ENCODE measurements around the gene USP20.
A peak's percentile ranks its signal among the peaks of the same experiment; 100 is the strongest.

Gene USP20

DNA sequence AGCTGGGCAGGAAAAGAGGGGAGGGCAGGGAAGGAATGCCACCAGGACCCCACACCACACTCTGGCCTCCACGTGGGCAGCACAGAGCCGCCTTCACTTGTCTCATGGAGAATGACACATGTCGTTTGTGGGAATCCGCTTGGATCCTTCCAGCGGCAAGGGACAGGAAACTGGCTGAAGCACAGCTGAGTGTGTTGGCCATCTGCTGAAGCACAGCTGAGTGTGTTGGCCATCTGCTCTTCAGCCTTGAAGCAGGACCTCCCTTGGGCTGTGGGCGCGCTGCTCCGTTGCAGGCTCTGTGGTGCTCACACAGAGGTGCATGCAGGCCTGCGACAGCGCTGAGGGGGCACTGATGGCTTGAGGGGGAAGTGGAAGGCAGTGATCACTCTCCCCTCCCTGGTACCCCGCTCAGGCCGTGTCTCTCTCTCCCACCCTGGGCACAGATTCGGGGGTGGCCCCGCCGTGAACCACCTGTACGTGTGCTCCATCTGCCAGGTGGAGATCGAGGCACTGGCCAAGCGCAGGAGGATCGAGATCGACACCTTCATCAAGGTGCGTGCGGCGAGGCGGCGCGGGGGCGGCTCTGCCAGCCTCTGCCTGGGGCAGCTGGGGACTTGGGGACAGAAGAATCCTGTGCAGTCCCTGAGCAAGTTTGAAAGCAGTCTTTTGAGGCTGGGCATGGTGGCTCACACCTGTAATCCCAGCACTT lies 40.6 kb downstream of the USP20 start:
- no peak for DNase-seq (ENCODE audit: low read depth in 2 of 2)

DNA sequence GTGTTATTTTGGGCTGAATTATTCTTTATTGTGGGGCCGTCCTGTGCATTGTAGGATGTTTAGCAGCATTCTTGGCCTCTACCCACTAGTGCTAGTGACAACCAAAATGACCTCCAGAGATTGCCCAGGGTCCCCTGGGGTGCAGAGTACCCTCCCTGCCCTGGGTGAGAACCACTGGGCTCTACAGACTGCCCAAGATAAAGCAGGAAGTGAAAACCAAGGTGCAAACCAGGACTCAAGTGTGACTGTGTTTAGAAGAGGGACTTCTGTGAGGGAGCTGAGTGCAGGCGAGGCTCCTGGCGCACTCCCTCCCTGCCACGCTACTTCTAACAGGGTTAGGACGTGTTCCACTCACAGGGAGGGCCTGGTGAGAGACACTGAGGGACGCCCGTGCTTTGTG lies 41.6 kb downstream of the USP20 start:
- DNase-seq (ENCODE audit: low read depth in 2 of 2), result no peak

DNA sequence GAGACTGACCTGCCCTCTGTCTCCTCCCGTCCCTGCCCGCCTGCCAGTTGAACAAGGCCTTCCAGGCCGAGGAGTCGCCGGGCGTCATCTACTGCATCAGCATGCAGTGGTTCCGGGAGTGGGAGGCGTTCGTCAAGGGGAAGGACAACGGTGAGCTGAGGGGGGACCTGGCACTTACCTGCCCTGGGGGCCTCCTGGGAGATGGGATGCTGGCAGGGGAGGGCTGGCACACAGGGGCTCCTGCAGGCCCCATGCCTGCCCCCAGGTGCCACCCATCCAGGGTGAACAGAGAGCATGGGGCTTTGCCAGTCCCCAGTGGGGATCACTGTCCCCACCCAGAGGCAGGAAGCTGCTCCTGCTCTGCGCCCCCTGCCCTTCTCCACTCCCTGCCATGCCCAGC lies 43.0 kb downstream of the USP20 start:
- no peak for DNase-seq (ENCODE audit: low read depth in 2 of 2)

DNA sequence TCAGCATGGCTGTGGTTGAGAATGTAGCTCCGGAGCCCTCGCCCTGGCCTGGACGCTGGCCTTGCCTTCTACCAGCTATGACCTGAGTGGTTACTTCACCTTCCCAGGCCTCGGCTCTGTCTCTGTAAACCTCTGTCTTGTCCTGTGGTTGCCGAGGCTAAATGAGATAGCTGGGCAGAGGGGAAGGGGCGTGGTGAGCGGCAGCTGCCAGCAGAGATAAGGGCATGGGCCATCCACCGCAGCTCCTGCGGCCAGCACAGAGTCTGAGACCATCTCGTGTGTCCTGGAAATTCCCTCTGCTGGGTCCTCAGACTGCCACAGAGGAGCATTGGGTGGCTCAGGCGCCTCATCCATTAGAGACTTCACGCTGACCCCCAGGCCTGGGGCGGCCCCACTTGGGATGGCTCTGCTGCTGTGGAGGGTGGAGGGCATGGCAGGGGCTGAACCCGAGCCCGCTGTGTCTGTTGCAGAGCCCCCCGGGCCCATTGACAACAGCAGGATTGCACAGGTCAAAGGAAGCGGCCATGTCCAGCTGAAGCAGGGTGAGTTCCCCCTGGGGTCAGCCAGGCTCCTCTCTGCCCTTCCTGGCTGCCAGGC lies 43.9 kb downstream of the USP20 start:
- no peak for DNase-seq (ENCODE audit: low read depth in 2 of 2)

DNA sequence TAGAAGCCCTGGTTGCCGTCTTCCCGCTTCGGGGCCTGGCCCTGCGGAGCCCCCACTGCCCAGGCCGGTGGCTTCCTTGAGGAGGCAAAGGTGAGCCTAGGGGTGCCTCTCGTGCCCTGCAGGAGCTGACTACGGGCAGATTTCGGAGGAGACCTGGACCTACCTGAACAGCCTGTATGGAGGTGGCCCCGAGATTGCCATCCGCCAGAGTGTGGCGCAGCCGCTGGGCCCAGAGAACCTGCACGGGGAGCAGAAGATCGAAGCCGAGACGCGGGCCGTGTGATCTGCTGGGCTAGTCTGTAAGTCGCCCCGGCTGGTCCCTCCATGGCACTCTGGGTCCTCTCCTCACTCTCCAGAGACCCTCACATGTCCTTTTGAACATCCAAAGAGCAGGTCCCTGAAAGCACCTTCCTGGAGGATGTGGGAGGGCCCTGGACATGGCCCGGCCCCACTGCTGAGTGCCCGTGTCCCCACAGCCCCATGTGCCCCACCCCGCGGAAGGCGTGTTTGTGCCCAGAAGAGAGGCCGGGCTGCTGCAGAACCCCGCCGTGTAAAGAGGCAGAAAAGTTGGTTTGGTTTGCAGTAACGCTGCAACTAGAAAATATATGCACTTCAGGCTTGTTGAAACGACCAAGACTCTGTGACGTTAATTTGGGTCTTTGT lies 44.9 kb downstream of the USP20 start:
- no peak for DNase-seq (ENCODE audit: low read depth in 2 of 2)

DNA sequence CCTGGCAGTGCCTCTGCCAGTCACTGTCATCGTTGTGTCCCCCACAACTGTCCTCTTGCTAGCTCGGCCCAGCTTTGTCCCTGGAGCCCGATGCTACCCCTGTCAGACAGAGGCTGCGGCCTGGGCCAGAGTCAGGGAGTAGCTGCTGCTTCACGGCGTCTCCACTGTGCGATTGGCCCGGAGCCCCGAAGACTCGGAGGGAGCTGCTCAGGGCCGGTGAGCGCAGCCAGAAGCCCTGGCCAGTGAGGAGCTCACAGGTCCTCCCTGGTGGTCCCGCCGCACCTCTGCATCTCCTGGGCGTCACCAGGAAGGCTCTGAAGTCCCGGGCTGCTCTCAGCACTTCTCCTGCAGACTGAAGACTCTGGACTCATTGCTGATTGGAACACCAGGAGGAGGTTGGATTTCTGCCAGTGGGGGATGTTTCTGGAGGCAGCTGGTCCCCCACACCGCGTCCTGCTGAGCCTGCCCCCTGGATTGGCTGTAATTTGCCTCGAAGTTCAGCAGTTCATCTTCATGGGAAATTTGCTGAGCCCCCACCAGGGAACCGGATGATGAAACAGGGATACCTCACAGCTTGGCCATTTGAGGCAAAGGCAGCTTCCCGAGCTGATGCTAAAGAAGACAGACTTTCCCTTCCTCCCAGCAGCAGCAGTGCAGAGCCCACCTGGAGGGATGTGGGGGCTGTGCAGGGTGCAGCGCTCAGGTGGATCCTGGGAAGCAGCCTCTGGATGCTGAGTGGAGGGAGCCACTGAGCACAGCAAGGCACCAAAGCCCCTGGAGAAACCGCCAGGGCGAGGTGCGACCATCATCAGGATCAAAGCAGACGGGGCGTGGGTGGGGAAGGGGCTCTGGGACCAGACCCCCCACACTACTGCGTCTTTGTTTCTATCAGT lies 45.6 kb downstream of the USP20 start:
- DNase-seq (ENCODE audit: low read depth in 2 of 2), result no peak

DNA sequence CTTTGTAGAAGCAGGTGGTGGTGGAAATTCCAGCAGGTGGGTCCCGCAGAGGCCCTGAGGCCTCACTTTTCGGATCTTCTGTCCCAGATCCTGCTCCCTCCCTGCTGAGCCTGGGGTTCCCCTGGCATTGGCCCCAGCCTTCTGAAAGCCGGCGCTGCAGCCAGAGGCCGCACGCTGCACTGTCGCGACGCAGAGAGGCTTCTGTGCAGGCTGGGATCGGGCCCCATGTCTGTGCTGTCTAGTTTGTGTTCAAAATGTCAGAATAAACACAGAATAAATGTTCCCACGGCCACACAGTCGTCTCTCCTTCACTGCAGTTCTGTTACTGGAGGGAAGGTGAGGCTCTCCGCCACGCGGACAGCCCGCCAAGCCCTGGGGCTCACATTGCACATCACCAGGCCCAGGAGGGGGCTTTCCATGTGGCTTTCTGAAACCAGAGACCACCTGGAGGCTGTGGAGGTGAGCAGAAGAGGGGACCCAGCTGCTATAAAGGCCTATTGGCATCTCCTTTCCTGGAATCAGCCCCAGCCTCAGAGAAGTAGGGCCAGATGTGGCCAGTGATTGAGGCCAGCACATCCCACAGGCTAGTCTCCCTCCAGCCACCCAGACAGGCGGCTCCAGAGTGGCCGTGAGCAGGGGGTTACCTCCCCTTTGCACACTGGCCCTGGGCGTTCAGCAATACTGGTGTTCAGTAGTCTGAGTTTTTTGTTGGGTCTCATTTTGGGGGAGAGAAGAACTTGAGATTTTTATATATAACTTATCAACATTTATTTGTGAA lies 46.5 kb downstream of the USP20 start:
- DNase-seq (ENCODE audit: low read depth in 2 of 2), result no peak

DNA sequence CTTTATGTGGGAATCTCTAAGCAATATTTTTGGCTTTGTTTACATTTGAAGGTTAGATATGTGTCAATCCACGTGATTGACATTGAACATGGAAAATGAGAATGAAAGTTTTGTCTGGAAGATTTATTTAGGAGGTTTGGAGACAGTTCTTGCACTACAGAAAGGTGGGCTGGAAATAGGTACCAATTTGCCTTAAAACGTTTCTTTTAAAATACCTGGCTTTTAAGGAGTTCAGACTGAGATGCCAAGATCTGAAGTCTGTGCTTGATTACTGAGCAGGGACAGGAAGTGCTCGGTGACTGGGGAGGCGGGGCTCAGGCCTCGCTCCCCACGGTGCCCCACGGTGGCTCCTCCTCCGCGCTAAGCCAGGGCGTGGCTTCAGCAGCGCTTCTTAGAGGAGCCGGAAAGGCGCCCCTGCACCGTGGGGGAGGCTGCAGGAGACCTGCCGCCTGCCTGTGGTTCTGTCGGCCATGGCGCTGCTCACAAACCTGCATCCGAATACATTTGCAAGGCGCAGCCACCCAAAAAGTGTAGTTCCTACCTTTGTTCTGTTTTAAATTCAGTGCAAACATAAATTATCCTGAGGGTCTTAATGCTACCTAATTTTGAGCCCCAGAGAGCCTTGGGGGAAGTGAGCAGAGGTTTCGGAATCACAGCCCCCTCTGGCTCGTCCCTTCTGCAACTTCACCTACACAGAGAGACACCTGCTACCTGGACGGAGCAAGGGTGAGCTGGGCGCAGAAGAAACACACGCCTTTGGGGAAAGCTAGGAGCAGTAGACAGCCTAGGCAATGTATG lies 49.2 kb downstream of the USP20 start:
- peak; percentile 91 to 96 for DNase-seq (ENCODE audit: low read depth in 2 of 2)

DNA sequence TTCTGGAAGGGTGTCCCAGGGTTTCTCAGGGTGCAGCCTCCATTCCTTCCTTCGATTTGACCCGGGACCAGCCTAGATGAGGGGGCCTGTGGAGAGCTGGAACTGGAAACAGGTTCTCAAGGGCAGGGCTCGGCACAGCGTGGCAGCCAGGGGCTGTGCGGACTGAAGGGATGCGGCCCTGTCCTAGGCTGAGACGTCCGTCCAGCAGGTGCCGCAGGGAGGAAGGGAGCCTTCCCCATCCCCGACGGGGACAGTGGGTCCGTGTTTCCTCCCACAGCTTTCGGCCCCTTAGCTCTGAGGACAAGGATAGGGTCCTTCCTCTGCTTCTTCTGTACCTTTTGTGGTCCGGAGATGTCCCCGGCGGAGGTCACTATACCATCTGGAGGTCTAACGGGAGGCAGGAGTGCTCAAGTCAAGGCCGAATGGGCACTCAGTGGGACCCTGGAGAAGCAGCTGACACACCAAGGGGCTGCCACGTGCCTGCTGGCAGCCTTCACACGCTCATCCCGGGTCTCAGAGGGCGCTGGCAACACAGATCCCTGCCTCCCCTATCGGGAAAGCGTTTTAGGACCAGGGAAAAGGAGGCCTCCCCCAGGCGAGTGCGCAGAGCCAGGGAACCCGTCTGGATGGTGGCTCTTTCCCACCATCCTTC lies 49.9 kb downstream of the USP20 start:
- DNase-seq (ENCODE audit: low read depth in 2 of 2), result no peak

DNA sequence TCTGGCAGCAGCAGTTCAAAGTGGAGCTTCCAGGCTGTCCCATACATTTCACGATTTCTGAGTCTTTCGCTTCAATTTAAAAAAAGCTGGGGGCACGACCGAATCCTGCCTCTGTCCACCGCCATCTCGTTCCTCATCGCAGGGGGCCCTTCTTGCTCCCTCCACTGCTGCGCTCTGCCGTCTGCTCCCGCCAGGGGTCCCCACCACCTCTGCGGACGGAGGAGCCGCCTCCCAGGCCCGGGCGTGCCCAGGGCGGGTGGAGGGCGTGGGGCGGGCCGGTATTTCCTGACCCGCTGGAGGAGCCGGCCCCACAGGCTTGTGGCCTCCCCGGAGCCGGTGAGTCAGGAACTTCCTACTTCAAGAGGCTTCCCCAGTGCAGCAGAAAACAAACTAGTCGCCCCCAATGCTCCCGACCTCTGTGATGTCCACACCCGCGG lies 50.4 kb downstream of the USP20 start:
- peak; percentile 84 to 91 for DNase-seq (ENCODE audit: low read depth in 2 of 2)

DNA sequence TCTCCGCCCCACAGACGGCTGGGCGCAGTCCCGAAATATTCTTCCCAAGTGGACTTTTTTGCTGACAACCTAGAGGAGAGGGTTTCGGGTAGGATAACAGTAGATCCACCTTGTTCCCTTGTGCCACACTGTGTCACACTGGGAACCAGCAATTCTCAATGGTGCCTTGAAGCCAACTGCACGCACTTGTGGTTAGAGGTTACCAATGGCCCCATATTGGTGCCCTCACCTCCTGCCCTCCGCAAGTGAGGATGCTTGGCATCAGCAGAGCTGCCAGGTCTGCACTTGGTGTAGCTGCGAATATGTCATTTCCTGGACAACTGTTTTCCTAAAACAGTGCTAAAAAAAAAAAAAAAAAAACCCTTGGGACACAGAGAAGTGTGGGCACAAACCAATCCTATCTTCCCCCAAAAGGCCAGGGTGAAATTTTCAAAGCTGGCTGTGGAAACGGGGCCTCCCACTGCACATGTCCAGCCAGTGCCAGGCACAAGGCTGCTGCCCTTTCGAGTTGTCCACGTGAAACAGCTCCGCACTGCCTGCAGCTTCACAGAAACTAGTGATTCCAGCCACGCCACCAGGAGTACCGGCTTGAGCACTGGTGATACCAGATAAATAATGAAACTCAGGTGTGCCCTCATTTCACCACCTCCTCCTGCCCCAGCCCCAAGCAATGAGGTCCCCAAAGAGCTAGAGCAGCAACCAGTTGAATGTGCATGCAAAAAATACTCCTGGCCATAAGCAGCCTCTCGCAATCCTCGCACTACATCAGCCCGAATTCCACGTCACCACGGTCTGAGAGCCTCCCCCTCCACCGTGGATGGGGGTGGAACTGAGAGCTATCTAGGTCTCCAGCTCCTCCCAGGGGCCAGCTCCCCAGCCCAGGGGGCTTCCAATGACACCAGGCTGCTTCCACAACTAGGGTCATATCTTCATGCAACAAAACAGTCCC lies 51.2 kb downstream of the USP20 start:
- peak in 1 of 2 donors; percentile 44 for DNase-seq (ENCODE audit: low read depth in 2 of 2)

DNA sequence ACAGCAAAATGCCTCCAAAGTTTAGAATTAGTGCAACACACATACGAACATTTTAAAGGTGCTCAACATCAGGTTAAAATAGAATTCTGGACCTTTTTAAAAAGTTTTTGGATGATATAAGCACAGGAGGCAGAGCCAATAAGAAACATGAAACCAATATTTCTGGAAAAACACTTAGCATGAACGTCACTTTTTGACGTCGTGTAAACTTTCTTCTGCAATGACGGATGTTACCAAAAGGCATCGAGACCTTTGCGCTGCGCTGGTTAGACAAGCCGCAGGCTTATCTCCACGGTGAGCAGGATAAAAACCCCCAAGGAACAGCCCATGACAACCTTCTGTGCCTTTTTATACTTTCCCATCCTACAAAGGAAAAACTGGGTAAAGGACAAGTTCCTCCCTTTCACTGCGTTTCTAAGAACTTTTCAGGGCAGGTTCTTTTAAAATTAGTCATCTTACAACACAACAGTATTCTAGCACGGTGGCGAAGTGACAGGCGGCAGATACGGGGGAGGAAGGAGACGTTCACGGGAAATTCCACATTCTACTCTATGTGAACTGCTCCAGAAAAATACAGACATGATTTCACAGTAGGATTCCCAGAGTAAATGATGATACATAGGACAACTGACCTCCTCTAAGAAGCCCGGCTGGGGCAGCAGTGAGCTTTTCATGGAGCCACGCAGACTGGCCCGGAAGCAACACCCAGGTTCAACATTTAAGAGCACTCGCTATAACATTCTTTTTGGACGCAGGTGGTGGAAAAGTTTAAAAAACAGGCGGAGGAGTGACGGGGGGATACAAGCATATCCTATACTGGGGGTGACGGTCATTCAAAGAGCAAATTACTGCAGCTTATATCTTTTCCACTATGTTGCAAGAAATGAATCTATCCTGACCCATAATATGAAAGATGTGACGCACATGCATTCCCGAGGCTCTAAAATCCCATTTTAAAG lies 52.4 kb downstream of the USP20 start:
- peak; percentile 65 to 72 for DNase-seq (ENCODE audit: low read depth in 2 of 2)

DNA sequence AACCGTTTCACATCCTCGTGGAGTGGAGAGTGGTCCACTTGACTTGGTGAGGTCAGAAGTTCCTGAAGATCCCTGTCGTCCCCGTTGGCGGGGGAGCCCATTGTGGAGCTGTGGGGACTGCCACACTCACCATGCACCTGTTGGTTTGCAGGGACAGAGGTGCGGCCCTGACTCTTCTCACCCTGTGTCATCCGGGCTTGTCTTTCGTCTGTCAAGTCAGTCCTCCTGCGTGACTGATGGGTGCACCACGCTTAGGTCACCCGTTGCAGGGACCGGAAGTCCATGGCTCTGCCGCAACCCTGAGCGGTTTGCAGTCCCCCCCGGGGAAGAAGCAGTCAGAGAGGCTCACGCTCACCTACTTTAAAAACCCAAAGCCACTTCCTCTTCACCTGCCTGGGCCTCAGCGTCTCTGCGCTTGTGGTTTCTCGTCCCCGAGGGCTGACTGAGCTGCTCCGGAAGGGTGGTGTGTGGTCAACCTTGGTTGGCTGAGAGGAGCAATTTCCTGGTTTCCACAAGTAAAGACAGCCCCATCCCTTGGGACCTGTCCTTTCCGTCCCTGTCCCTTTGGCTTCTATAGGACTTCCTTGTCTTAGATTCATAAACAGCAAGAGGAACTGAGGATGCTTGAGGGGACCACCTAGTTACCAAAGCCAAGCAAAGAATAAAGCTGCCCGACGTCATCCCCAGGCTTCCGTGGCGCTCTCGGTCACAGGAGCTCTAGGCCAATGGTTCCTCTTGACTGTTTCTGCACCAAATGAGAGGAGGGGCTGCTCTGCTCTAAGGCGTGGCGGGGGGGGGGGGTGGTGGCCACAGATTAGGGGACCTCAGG lies 53.2 kb downstream of the USP20 start:
- peak; percentile 89 to 90 for DNase-seq (ENCODE audit: low read depth in 2 of 2)

DNA sequence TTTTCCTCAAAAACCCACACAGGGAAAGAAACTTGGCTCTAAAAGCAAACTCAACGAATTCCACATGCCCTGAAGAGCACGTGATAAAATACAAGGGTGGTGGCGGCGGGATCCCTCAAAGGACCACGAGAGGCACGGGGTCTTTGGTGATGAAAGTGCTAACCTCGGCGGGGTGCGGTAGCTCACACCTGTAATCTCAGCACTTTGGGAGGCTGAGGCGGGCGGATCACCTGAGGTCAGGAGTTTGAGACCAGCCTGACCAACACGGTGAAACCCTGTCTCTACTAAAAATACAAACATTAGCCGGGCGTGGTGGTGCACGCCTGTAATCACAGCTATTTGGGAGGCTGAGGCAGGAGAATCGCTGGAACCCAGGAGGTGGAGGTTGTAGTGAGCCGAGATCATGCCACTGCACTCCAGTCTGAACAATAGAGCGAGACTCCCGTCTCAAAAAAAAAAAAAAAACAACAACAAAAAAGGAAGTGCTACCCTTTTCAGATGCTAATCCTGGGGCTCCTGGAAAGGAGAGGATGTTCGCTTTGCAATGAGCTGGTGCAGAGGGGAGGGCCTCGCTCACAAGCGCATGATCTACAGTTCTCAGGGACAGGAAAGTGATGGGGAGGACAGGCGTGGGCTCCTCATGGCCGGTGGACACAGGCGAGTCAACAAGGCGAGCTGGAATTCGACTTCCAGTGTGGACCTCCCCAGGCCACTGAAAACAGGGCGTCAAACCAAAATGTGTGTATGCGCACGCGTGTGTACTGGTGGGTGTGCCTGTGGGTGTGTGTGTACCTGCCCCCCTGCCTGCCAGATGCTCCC lies 54.1 kb downstream of the USP20 start:
- no peak for DNase-seq (ENCODE audit: low read depth in 2 of 2)

DNA sequence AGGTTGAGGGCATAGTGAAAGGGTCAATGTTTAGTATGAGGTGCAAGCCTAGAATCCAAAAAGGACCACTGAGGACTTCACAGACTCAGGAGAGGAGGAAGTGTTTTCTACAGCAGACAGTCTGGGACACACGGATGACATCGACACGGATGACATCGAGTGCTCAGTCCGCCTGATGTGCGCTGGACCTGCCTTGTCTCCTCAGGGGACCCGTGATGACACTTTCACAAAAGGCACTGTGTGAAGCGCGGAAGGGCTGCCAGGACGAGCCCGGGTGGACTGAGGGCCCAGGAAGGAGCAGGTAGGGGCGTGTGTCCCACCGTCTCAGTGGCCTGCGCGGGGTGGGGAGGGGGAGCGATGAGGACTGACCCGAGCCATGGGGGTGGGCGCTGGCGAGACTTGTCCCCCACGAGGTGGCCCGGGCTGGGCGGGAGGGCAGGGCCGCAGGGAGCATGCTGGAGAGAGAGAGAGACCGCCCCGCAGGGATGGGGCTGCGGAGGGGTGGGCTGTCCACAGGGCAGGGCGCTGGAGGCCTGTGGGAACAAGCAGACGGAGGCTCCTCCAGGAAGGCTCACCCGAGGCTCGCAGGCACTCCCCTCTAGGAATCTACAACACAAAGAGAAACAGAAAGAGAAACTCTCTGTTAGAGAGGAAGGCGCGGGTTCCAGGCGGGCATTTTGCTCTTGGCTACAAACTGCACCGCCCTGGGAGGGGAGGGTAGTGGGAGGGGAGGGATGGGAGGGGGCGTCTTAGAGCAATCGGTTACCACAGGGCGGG lies 54.9 kb downstream of the USP20 start:
- DNase-seq (ENCODE audit: low read depth in 2 of 2), result peak; percentile 71 to 73

Measured in stimulated activated CD8-positive, alpha-beta memory T cell treated with anti-CD3 and anti-CD28 coated beads, Interleukin-7, amount 100 ng/mL, for 4 hours (primary cell).